Progenitor cell of endocrine pancreas (in vitro differentiated cells): ENCODE data around the gene TTC24. TPM values are rescaled to one million over a fixed set of nuclear protein-coding genes. Genes with fewer than 3 reads are reported as not detected.

Experiments
- DNase-seq: peaks from one replicate; pipeline ENCODE4 v3.0.0; 2021; ENCODE audit warnings: low spot score; ENCODE audit not compliant: unreplicated experiment
- H3K27ac Mint-ChIP-seq: 2 replicates; pipeline ENCODE4 v1.8.0; 2021; ENCODE audit warnings: mild to moderate bottlenecking, moderate library complexity, mixed read lengths
- H3K27me3 Mint-ChIP-seq: 2 replicates; pipeline ENCODE4 v1.8.0; 2021; ENCODE audit warnings: mixed read lengths
- H3K36me3 Mint-ChIP-seq: 2 replicates; pipeline ENCODE4 v1.8.0; 2022; ENCODE audit warnings: mixed read lengths; ENCODE audit not compliant: insufficient read depth
- H3K4me1 Mint-ChIP-seq: 2 replicates; pipeline ENCODE4 v1.8.0; 2021; ENCODE audit warnings: low read depth, mixed read lengths
- H3K4me3 Mint-ChIP-seq: 2 replicates; pipeline ENCODE4 v1.8.0; 2021; ENCODE audit warnings: low read depth, mild to moderate bottlenecking, moderate library complexity, mixed read lengths
- H3K9me3 Mint-ChIP-seq: 2 replicates; pipeline ENCODE4 v1.8.0; 2021; ENCODE audit warnings: low read depth, mixed read lengths
- total RNA-seq: library from RNA; stranded (reverse); gene quantifications from 2 replicates; pipeline ENCODE4 v1.2.1, GENCODE V29; 2021
- TF ChIP-seq, protein P1 (sequence below): fragments of 200-600 bp; sonication (generic); IDR thresholded peaks from one replicate; pipeline ENCODE4 v1.5.0; 2021; ENCODE audit warnings: antibody characterized with exemption, mild to moderate bottlenecking; ENCODE audit not compliant: unreplicated experiment

The TTC24 gene
- total RNA-seq, 1 donor from 2014 or later: not detected

DNA sequence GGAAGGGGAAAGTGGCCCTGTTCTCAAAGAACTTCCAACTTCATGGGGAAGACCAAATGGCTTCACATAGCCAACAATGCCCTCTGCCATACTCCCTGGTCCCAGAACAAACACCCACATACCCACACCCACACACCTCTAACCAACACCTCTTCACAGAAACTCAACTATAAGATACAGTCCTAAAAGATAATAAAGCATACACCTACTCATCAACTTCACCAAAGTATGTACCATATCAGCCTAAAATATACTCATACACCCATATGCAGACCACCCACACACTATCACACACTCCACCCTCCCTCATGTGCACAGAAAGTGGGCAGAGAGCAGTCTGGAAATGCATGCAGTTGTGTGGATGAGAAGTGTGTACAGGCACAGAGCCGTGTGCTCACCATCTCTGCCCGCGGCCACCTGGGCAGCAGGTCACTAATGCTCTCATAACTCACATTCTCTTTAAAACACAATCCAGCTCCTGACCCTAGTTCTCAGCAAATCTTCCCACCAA lies 34.9 kb upstream of the TTC24 start:
- H3K9me3 Mint-ChIP-seq: no peaks in the 10 kb centered on the region
- H3K27ac Mint-ChIP-seq: no peak overlapping the region
- H3K27me3 Mint-ChIP-seq: no peaks in the 10 kb centered on the region
- no peak for DNase-seq
- TF ChIP-seq, protein P1, sequence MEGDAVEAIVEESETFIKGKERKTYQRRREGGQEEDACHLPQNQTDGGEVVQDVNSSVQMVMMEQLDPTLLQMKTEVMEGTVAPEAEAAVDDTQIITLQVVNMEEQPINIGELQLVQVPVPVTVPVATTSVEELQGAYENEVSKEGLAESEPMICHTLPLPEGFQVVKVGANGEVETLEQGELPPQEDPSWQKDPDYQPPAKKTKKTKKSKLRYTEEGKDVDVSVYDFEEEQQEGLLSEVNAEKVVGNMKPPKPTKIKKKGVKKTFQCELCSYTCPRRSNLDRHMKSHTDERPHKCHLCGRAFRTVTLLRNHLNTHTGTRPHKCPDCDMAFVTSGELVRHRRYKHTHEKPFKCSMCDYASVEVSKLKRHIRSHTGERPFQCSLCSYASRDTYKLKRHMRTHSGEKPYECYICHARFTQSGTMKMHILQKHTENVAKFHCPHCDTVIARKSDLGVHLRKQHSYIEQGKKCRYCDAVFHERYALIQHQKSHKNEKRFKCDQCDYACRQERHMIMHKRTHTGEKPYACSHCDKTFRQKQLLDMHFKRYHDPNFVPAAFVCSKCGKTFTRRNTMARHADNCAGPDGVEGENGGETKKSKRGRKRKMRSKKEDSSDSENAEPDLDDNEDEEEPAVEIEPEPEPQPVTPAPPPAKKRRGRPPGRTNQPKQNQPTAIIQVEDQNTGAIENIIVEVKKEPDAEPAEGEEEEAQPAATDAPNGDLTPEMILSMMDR: no peak
- no peak overlapping the region for H3K4me3 Mint-ChIP-seq
- H3K36me3 Mint-ChIP-seq: peaks cover 2% of the 10 kb centered on the region
- H3K4me1 Mint-ChIP-seq: peaks cover 2% of the 10 kb centered on the region

DNA sequence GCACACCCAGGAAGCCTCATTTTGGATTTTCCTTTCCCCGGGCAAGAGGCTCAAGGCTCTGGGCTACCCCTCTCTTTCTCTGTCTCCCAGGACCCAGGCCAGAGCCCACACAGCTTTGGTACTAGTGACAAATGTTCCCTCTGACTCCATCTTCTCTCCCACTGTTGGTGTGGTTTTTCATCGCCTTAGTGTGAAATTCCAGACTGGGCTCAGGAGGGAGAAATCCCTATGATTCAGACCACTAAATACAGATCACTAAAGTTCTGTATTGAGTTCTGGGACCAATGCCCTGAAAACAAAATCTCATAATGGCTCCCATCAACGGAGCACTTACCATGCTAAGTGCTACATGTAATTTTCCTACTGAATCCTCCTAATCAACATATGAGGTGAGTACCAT lies 33.3 kb upstream of the TTC24 start:
- no peaks in the 10 kb centered on the region for H3K27me3 Mint-ChIP-seq
- no peaks in the 10 kb centered on the region for H3K9me3 Mint-ChIP-seq

DNA sequence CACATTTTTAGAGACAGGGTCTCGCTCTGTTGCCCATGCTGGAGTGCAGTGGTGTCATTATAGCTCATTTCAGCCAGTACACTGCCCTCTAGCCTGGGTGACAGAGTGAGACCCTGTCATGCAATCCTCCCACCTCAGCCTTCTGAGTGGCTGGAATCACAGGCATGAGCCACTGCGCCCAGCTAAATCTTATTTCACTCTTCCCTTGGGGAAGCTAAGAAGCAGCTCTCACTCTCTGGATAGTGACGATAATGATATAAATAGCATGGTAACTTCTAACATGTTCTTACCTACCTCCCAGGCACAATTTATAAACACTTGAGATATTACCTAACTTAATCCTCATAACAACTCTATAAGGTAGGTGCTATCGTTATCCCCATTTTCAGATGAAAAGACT lies 32.1 kb upstream of the TTC24 start:
- no peaks in the 10 kb centered on the region for H3K27me3 Mint-ChIP-seq
- H3K4me1 Mint-ChIP-seq: peaks cover 2% of the 10 kb centered on the region

More for the DNA sequence above, 33.3 kb upstream of the TTC24 start:
- no peak for DNase-seq
- peaks cover 2% of the 10 kb centered on the region for H3K4me1 Mint-ChIP-seq
- H3K4me3 Mint-ChIP-seq: no peak overlapping the region
- TF ChIP-seq, protein P1: no peak
- peak overlapping the region; percentile 18 for H3K27ac Mint-ChIP-seq
- peaks cover 2% of the 10 kb centered on the region for H3K36me3 Mint-ChIP-seq

DNA sequence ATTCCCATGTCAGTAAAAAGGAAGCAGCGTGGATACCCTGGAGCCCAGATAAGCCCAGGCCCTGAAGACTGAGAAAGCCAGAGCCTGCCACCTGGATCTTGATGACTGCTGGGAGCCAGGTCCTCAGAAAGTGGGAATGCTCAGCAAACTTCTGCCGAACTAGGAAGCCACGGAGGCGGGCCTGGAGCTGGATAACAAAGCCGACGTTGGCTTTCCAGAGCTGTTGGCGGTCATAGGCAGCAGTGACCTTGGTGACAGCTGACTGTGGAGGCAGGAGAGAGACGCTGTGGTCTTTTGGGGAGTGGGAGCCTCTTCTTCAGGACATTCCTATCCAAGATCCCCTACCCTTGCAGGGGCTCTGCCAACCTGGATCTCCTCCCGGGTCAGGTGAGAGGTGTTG lies 31.5 kb upstream of the TTC24 start:
- Mint-ChIP-seq H3K36me3 (peaks cover 7% of the 10 kb centered on the region), H3K27ac (no peak overlapping the region), H3K27me3 (no peaks in the 10 kb centered on the region), H3K9me3 (no peaks in the 10 kb centered on the region), H3K4me1 (peaks cover 1% of the 10 kb centered on the region), H3K4me3 (no peak overlapping the region)
- DNase-seq: no peak
- TF ChIP-seq, protein P1: no peak

More for the DNA sequence above, 32.1 kb upstream of the TTC24 start:
- DNase-seq: no peak
- Mint-ChIP-seq H3K4me3 (no peak overlapping the region), H3K27ac (no peak overlapping the region), H3K36me3 (peaks cover 4% of the 10 kb centered on the region), H3K9me3 (no peaks in the 10 kb centered on the region)
- TF ChIP-seq, protein P1: no peak

DNA sequence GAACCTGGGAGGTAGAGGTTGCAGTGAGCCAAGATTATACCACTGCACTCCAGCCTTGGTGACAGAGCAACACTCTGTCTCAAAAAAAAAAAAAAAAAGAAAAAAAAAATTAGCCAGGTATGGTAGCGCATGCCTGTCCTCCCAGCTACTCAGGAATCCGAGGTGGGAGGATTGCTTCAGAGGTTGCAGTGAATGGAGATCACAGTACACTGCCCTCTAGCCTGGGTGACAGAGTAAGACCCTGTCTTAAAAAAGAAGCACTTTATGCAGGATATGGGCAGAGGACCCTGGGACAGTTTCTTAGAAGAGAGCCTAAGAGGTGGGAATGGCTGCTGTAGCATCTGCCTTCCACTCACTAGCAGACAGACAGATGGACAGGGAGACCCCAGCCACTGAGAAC lies 30.1 kb upstream of the TTC24 start:
- H3K9me3 Mint-ChIP-seq: no peaks in the 10 kb centered on the region
- H3K27me3 Mint-ChIP-seq: no peaks in the 10 kb centered on the region
- no peak for DNase-seq
- peaks cover 9% of the 10 kb centered on the region for H3K36me3 Mint-ChIP-seq
- no peaks in the 10 kb centered on the region for H3K4me1 Mint-ChIP-seq
- peak overlapping the region; percentile 13 for H3K27ac Mint-ChIP-seq
- TF ChIP-seq, protein P1: no peak
- no peak overlapping the region for H3K4me3 Mint-ChIP-seq
